Activated gamma-delta T cell treated with Interleukin-2 at 50 U/mL for 16 hours (primary cell): Measurements from ENCODE around the gene CYP4X1.
"Not testable (repeated sequence)": the region's sequence is repeated elsewhere in the genome, so short reads cannot be mapped to it uniquely, and the experiment has no call there.

Source experiments
- DNase-seq: peaks from one replicate; pipeline ENCODE4 v3.0.0-alpha.2; 2020

Gene CYP4X1

DNA sequence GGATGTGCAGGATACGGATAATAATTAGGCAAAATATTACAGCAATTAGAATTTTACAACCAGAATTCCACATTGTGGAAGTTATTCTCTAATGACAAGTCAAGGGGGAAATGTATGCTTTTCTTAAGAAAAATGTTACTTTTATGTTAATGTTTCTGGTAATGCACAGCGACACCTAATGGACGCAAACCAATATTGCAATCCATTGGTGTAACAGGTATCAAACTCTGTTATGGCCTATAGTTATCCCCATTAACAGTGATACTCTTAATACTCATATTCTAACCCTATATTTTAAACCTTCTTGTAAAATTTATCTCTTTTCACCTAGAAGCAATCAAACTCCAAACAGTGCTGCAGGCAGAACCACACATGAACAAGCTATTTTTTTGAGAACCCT, 65.9 kb downstream of the CYP4X1 start:
- not testable (repeated sequence) for DNase-seq

DNA sequence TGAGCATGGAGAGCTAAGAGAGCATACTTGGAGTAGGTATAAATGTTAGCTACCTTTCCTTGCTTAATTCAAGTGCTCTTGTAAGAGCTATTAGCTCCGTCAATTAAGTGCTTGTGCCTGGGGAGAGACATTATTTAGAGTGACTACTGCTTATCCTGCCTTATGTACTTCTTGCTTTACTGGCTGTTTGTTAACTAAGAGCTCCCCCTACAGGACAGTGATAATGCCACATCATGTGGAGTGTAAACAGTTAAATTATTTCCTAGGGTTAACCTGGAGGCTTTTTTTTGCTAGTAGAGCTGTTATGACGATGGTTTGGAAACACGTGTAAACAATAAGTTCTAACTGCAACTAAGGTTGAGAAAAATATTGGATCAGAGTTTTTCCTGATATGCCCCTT, 68.0 kb downstream of the CYP4X1 start:
- not testable (repeated sequence) for DNase-seq
